ENCODE results near the gene HLA-F. TPM values are rescaled to one million over a fixed set of nuclear protein-coding genes. Genes with fewer than 3 reads are reported as not detected.

Gene HLA-F
- polyA plus RNA-seq, 1 of the 3 experiments (the other 2 are of a cell fraction), result 0.31 TPM

DNA sequence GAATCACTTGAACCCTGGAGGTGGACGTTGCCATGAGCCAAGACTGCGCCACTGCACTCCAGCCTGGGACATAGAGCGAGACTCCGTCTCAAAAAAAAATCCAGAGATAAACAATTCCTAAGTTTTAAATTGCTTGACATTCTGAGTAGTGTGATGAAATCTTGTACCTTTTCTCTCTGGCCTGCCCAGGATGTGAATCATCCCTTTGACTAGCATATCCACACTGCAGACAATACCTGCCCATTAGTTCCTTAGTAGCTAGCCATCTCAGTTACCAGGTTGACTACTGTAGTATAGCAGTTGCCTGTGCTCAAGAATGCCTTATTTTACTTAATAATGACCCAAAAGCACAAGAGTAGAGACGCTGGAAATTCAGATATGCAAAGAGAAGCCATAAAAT lies 45.1 kb upstream of the HLA-F start:
- Histone ChIP-seq H3K9ac (no peak overlapping the region), H3K36me3 (replicated peaks in 1 of 2; ENCODE audit: control insufficient read depth in 1 of 2, insufficient read depth in 2 of 2, low read length in 1 of 2) (no peaks in the 10 kb centered on the region), H3K79me2 (ENCODE audit: insufficient read depth) (no peaks in the 10 kb centered on the region), H4K20me1 (ENCODE audit: insufficient read depth) (no peaks in the 10 kb centered on the region), H3K9me3 (no peaks in the 10 kb centered on the region), H2AFZ (ENCODE audit: low read depth) (no peak overlapping the region), H3K4me3 (ENCODE audit: low read depth in 2 of 2, low read length in 1 of 2) (no peak overlapping the region), H3K4me2 (no peak overlapping the region), H3K27ac (ENCODE audit: low read depth in 2 of 2, low read length in 1 of 2) (no peak overlapping the region), H3F3A (replicated peaks; ENCODE audit: insufficient read depth) (no peaks in the 10 kb centered on the region), H3K9me2 (no peaks in the 10 kb centered on the region), H3K27me3 (ENCODE audit: insufficient read depth) (no peaks in the 10 kb centered on the region; the same call in 1 of the 2 replicates), H3K4me1 (ENCODE audit: control insufficient read depth in 1 of 2, insufficient read depth in 2 of 2, low read depth in 1 of 2, low read length in 1 of 2) (no peaks in the 10 kb centered on the region)
- ChIA-PET CTCF (interaction anchor here (1.0 to 8.4 kb wide), 3 partner anchors 18 to 28 kb away, joined by 3 to 78 read pairs (median 7); no protein-coding TSS in a partner anchor), POLR2A (no interaction called here)
- TF ChIP-seq, protein P1, sequence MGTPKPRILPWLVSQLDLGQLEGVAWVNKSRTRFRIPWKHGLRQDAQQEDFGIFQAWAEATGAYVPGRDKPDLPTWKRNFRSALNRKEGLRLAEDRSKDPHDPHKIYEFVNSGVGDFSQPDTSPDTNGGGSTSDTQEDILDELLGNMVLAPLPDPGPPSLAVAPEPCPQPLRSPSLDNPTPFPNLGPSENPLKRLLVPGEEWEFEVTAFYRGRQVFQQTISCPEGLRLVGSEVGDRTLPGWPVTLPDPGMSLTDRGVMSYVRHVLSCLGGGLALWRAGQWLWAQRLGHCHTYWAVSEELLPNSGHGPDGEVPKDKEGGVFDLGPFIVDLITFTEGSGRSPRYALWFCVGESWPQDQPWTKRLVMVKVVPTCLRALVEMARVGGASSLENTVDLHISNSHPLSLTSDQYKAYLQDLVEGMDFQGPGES (IDR thresholded peaks at IDR 0.05; ENCODE audit: low read depth, low read length), result no peak
- TF ChIP-seq, protein P2, sequence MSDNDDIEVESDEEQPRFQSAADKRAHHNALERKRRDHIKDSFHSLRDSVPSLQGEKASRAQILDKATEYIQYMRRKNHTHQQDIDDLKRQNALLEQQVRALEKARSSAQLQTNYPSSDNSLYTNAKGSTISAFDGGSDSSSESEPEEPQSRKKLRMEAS (IDR thresholded peaks at IDR 0.05; ENCODE audit: low read depth), result no peak
- TF ChIP-seq TAF1 (IDR thresholded peaks at IDR 0.05; ENCODE audit: borderline replicate concordance, low read depth, low read length) (no peak), TCF12 (IDR thresholded peaks at IDR 0.05) (no peak), GATA2 (CRISPR knock-in tag; IDR thresholded peaks at IDR 0.05) (no peak), POLR2AphosphoS5 (IDR thresholded peaks at IDR 0.05; ENCODE audit: low read depth, low read length) (no peak), FOXJ3 (CRISPR knock-in tag; IDR thresholded peaks at IDR 0.05) (no peak), RFX5 (IDR thresholded peaks at IDR 0.05; ENCODE audit: low read length) (no peak), NFIC (IDR thresholded peaks at IDR 0.05; ENCODE audit: borderline replicate concordance) (no peak), YY1 (IDR thresholded peaks at IDR 0.05; ENCODE audit: low read depth) (no peak), FOXM1 (IDR thresholded peaks at IDR 0.05; ENCODE audit: low read depth) (no peak), EZH2phosphoT487 (IDR thresholded peaks at IDR 0.05; ENCODE audit: borderline replicate concordance, low read depth) (no peak), SIN3A (IDR thresholded peaks at IDR 0.05; ENCODE audit: borderline replicate concordance, low read depth, low read length) (no peak), TEAD4 (IDR thresholded peaks at IDR 0.05; ENCODE audit: borderline replicate concordance, insufficient read depth) (no peak), RCOR1 (IDR thresholded peaks at IDR 0.05; ENCODE audit: low read length) (no peak)
- TF ChIP-seq, protein P3, sequence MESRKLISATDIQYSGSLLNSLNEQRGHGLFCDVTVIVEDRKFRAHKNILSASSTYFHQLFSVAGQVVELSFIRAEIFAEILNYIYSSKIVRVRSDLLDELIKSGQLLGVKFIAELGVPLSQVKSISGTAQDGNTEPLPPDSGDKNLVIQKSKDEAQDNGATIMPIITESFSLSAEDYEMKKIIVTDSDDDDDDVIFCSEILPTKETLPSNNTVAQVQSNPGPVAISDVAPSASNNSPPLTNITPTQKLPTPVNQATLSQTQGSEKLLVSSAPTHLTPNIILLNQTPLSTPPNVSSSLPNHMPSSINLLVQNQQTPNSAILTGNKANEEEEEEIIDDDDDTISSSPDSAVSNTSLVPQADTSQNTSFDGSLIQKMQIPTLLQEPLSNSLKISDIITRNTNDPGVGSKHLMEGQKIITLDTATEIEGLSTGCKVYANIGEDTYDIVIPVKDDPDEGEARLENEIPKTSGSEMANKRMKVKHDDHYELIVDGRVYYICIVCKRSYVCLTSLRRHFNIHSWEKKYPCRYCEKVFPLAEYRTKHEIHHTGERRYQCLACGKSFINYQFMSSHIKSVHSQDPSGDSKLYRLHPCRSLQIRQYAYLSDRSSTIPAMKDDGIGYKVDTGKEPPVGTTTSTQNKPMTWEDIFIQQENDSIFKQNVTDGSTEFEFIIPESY (IDR thresholded peaks at IDR 0.05; ENCODE audit: borderline replicate concordance, low read depth), result no peak
- TF ChIP-seq, protein P4, sequence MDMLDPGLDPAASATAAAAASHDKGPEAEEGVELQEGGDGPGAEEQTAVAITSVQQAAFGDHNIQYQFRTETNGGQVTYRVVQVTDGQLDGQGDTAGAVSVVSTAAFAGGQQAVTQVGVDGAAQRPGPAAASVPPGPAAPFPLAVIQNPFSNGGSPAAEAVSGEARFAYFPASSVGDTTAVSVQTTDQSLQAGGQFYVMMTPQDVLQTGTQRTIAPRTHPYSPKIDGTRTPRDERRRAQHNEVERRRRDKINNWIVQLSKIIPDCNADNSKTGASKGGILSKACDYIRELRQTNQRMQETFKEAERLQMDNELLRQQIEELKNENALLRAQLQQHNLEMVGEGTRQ (IDR thresholded peaks at IDR 0.05; ENCODE audit: borderline replicate concordance, low read depth, low read length), result no peak
- TF ChIP-seq, protein P5, sequence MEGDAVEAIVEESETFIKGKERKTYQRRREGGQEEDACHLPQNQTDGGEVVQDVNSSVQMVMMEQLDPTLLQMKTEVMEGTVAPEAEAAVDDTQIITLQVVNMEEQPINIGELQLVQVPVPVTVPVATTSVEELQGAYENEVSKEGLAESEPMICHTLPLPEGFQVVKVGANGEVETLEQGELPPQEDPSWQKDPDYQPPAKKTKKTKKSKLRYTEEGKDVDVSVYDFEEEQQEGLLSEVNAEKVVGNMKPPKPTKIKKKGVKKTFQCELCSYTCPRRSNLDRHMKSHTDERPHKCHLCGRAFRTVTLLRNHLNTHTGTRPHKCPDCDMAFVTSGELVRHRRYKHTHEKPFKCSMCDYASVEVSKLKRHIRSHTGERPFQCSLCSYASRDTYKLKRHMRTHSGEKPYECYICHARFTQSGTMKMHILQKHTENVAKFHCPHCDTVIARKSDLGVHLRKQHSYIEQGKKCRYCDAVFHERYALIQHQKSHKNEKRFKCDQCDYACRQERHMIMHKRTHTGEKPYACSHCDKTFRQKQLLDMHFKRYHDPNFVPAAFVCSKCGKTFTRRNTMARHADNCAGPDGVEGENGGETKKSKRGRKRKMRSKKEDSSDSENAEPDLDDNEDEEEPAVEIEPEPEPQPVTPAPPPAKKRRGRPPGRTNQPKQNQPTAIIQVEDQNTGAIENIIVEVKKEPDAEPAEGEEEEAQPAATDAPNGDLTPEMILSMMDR (IDR thresholded peaks at IDR 0.05), result no peak
- WGBS (ENCODE audit: low lambda C conversion rate), result 44% methylated on average over 5 of the region's 5 CpGs
- no peak for DNase-seq

All from SK-N-SH (cell line).